Peyer's patch (tissue), 4 donors: Measurements from ENCODE around the gene SMIM24. TPM values are rescaled to one million over a fixed set of nuclear protein-coding genes. Genes with fewer than 3 reads are reported as not detected.

Experiments
- DNase-seq, 3 donors: peaks; one replicate each; pipeline ENCODE4 v3.0.0-alpha.2; 2017 to 2019
- H3K27ac ChIP-seq, 4 donors: fragments of 200-600 bp; sonication (generic); one replicate each; pipeline ENCODE4 v1.5.1; 2016 to 2019
- H3K27me3 ChIP-seq, 2 donors: fragments of 200-600 bp; sonication (generic); one replicate each; pipeline ENCODE4 v1.5.1; 2019
- H3K36me3 ChIP-seq, 3 donors: fragments of 200-600 bp; sonication (generic); one replicate each; pipeline ENCODE4 v1.5.1; 2016 to 2019
- H3K4me1 ChIP-seq, 4 donors: fragments of 200-600 bp; sonication (generic); one replicate each; pipeline ENCODE4 v1.5.1; 2016 to 2019
- H3K4me3 ChIP-seq, 4 donors: fragments of 200-600 bp; sonication (generic); 1 replicate in 3 of 4; 2 replicates in 1 of 4; pipeline ENCODE4 v1.5.1; 2016 to 2019; ENCODE audit warnings: mild to moderate bottlenecking in 1 of 4
- H3K9me3 ChIP-seq, 4 donors: fragments of 200-600 bp; sonication (generic); one replicate each; pipeline ENCODE4 v1.5.1; 2016 to 2019; ENCODE audit warnings: mild to moderate bottlenecking in 1 of 4
- CTCF ChIP-seq, 6 experiments: fragments of 450-650 bp in 4 of 6; fragments of 200-600 bp in 2 of 6; sonication (generic) in 1 of 6; IDR thresholded peaks; one replicate each; pipeline ENCODE4 v1.5.1; 2017 to 2019; ENCODE audit warnings: antibody characterized with exemption in 6 of 6, mild to moderate bottlenecking in 3 of 6, moderate library complexity in 1 of 6
- POLR2A ChIP-seq, 2 donors: fragments of 450-650 bp; IDR thresholded peaks; one replicate each; pipeline ENCODE4 v1.5.1; 2017; ENCODE audit warnings: antibody characterized with exemption in 2 of 2, mild to moderate bottlenecking in 2 of 2, moderate library complexity in 2 of 2
- total RNA-seq, 4 donors: library from RNA; depleted of rRNA; stranded (reverse); fragments of >200 nt; gene quantifications; one replicate each; pipeline ENCODE4 v1.1.0, GENCODE V29; 2016

Gene SMIM24
- total RNA-seq, 4 donors from 2014 or later, result 75.9 to 1,153 (median 771) TPM

- H3K4me1 ChIP-seq, result no peaks in the 10 kb centered on the region
- peaks cover 0 to 43% (median 0%) of the 10 kb centered on the region in 3 donors for H3K36me3 ChIP-seq
- H3K9me3 ChIP-seq, result no peaks in the 10 kb centered on the region
- TF ChIP-seq CTCF (IDR thresholded peaks at IDR 0.05) (no peak), POLR2A (IDR thresholded peaks at IDR 0.05) (no peak)
- H3K27ac ChIP-seq, result no peak overlapping the region
- no peaks in the 10 kb centered on the region for H3K27me3 ChIP-seq
- no peak overlapping the region for H3K4me3 ChIP-seq
- DNase-seq, result no peak
Measured at GRCh38 chr19:3492131-3492839, 12.0 kb upstream of the SMIM24 start.

DNA sequence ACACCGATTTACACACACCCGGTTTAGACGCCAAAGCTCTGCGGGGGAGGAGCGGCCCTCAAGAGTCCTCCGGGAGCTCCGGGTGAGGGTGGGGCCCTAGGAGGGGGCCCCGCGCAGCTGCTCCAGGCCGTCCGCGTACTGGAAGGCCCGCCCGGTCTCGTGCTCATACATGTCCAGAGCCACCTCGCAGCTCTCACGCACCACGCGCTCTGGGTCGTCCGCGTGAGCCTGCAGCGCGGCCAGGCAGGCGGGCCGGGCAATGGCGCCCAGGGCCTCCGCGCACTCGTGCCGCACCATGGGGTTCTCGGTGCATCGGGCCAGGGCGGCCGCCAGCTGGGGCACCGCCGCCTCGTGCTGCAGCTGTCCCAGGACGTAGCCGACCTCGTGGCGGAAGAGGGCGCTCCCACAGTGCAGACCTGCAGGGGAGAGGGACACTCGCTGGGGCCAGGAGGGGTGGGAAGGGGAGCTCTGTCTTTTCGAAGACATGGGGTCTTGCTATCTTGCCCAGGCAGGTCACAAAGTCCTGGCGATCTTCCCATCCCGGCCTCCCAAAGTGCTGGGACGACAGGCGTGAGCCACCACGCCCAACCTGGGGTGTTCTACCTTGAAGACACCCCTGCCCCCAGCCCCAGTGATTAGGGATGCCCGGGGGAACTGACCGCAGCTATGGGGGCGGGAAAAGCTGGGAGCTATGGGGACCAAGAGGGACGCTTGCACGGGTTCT lies 11.2 kb upstream of the SMIM24 start:
- Histone ChIP-seq H3K27me3 (no peaks in the 10 kb centered on the region), H3K27ac (no peak overlapping the region), H3K36me3 (peaks cover 0 to 42% (median 0%) of the 10 kb centered on the region in 3 donors), H3K9me3 (no peaks in the 10 kb centered on the region), H3K4me1 (no peaks in the 10 kb centered on the region), H3K4me3 (no peak overlapping the region)
- TF ChIP-seq POLR2A (IDR thresholded peaks at IDR 0.05), result no peak
- no peak for TF ChIP-seq CTCF (IDR thresholded peaks at IDR 0.05)
- no peak for DNase-seq

- H3K4me1 ChIP-seq, result peaks cover 0 to 27% (median 0%) of the 10 kb centered on the region in 4 donors
- no peaks in the 10 kb centered on the region for H3K9me3 ChIP-seq
- H3K27ac ChIP-seq, result peak within 1 kb of the TSS in 3 of 4 donors; percentile 78 to 95 (median 88)
- peaks cover 0 to 3% of the 10 kb centered on the region in 2 donors for H3K27me3 ChIP-seq
- peaks cover 0 to 5% (median 0%) of the 10 kb centered on the region in 3 donors for H3K36me3 ChIP-seq
- TF ChIP-seq POLR2A (IDR thresholded peaks at IDR 0.05) (peak; percentile 54 to 55), CTCF (IDR thresholded peaks at IDR 0.05) (no peak)
- DNase-seq, result peak in 2 of 3 donors; percentile 65 to 79
- H3K4me3 ChIP-seq, result peak within 1 kb of the TSS in 3 of 4 donors; percentile 30 to 62 (median 50)
Measured at GRCh38 chr19:3483226-3483628, 2.9 kb upstream of the SMIM24 start, which contains the start of gene SMIM44. Gene SMIM44, minus strand, starts transcription at chr19:3483441. Its CDS starts 38 bp downstream, at chr19:3483403.

- peak overlapping the region in 3 of 4 donors; percentile 30 to 62 (median 50) for H3K4me3 ChIP-seq
- H3K36me3 ChIP-seq, result peaks cover 0 to 5% (median 0%) of the 10 kb centered on the region in 3 donors
- TF ChIP-seq POLR2A (IDR thresholded peaks at IDR 0.05) (no peak), CTCF (IDR thresholded peaks at IDR 0.05) (peak in 1 of 6 experiments; percentile 15)
- peaks cover 0 to 27% (median 0%) of the 10 kb centered on the region in 4 donors for H3K4me1 ChIP-seq
- peak in 2 of 3 donors; percentile 77 to 87 for DNase-seq
- H3K27me3 ChIP-seq, result peaks cover 0 to 3% of the 10 kb centered on the region in 2 donors
- no peaks in the 10 kb centered on the region for H3K9me3 ChIP-seq
- H3K27ac ChIP-seq, result peak overlapping the region in 3 of 4 donors; percentile 78 to 95 (median 88)
Measured at GRCh38 chr19:3482507-3483225, 2.3 kb upstream of the SMIM24 start.
